ENCODE data around the gene MYBBP1A.

MYBBP1A gene

DNA sequence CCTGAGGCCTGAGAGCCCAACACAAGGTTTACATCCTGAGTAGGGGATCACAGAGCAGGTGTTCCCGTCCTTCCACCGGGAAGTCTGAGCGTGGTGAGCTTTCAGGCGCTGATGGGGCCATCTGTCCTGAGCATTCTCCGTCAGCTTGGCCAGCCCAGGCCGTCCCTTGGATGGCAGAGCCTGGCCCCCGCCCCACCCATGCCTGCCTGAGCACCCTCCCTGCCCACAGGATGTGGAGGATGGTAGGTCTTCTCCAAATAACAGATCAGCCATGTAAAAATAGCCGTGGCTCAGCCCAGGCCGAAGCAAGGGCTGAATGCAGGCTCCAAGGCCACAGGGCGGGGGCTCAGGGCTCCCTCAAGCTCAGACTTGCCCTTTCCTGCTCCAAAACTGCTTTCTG lies 36.3 kb downstream of the MYBBP1A start:
- no peak for DNase-seq (ENCODE audit: low read depth)

DNA sequence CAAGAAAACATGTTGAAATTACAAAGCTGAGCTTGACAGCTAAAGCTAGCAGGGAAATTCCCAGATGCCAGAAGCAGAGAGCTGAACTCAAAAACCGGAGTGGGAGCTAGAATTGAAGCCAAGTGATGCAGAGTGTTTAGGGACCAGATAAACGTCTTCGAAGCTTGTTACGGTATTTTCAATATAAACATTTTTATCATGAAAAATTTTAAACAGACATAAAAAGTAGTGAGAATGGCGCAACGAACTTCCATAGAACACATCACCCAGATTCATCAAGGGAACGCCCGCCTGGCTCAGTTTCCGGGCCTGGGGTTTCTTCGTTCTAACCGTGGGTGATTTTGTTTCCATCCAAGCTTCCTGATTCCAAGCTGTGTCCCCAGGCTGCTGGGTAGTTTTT lies 38.4 kb downstream of the MYBBP1A start:
- no peak for DNase-seq (ENCODE audit: low read depth)

DNA sequence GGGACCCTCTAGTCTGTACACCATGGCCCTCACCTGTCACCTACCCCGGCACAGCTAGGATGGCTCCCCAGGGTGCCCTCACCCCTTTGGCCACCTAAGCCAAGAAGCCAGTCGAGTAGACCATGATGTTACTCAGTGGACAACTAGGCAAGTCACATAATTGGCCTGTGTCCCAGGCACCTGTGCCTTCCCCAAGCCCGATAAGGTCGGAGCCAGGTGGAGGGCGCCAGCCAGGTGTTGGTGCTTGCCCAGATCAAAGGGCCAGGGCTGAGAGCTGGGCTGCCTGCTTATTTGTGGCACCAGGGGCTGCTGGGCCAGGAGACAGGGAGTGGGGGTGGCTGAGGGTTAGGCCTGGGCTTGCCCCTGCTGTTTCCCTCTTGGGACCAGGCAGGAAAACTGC lies 39.7 kb downstream of the MYBBP1A start:
- DNase-seq (ENCODE audit: low read depth): no peak

DNA sequence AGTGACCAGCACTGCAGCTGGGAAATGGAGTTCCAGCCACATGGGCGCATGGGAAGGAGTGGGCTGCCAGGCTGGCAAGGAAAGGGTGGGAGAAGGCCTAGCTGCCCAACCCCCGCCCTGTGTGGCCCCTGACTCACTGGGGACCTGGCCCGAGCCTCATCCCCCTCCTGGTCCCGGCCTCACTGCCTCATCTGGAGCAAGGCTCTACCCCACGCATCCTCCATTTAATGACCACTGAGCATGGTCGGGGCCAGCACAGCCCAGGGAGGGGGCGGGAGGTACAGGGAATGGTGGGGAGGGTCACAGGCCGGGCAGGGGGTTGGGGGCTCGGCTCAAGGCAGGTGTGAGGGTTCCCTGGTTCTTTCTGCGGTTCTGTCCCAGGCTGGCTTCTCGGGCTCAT lies 40.4 kb downstream of the MYBBP1A start:
- DNase-seq (ENCODE audit: low read depth): no peak

DNA sequence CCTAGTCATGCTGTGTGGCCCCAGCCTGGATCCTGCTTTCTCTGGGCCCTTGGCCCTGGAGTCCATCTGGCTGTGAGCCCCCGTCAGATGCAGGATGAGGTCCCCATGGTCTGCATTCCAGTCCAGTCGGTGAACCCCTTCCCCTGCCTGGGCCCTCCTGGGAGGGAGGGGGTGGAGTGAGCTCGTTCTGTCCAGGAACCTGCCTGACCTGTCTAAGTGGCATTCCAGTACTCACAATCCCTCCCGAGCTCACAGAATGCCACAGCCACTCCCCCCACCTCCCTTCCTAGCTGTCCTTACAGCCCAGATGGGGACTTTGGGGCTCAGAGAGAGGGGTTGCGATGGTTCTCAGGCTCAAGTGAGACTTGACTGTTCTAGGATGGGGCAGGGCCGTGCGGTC lies 41.0 kb downstream of the MYBBP1A start:
- DNase-seq (ENCODE audit: low read depth): no peak

DNA sequence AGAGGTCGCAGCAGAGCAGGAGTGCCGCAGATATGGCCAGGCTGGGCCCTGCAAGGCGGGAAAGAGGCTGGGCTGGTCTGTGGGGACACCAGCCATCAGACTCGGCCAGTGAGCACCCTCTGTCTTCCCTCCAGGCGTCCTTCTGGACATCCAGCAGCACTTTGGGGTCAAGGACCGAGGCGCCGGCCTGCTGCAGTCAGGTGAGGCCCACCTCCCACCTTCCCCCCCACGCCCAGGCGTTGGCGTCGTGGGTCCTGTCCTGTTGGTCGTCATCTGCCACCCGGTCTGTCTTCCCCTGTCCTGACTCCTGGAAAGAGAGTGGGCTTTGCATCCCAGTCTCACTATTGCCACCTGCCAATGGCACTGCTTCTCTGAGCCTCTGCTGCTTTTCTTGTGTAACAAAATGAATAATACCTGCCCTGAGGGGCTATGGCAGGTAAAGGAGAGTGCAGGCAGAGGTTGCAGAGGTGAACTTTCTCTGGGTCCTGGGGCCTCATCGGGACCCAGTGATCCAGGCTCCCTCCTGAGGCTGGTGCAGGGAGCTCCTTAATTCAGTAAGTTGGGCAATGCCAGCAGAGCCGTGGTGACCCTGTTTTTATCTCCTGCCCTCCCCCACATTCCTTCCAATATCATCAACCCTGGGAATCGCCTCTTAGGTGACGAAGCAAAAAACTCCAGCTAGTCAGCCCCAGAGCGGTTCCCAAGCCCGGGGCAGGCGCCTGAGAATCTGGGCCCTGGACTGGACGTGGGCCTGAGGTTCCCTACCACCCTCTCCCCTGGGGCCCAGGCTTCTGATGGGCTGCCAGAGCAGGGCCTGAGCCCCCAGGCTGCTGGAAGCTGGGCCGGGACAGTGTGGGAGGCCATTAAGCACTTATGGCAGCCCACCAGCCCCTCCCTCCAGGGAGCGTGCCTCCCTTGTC lies 41.8 kb downstream of the MYBBP1A start:
- DNase-seq (ENCODE audit: low read depth): no peak

DNA sequence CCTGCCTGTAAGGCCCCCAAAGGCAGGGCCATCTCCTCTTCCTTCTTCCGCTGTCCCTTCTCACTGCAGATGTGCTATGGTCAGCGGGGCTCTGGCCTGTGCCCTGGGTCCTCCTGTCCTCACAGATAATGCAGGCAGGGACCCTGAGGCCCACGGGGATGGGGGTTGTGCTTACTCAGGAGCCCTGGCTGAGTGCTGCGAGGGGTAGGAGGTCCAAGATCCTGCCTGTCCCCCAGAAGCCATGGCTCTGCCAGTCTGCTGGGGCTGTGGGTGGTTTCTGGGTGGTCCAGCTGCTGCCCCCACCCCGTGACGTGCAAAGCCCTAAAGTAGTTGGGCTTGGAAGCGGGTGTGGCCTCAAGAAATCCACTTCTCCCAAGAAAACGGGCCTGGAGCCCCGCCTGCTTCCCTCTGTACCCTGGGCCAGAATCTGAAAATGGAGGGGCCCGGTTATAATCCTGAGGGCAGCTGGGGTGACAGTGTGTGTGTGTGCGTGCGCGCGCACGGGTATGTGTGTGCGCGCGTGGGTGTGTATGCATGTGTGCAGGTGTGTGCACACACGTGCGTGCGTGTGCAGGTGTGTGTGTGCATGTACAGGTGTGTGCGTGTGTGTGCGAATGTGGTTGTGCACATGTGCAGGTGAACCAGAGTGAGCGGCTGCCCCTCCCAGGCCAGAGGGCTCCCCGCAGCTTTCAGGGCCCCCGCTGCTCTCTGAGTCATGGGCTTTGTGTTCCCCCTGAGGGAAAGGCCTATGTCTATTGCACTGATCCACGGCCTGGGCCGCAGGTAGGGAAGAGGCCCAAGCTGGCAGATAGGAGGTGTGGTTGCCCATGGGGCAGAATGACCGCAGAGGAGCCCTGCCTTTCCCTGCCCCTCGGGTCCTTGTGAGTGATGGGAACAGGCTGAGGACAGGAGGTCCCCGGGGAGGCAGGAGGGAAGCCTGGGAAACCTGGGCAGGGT lies 42.8 kb downstream of the MYBBP1A start:
- DNase-seq (ENCODE audit: low read depth): no peak

DNA sequence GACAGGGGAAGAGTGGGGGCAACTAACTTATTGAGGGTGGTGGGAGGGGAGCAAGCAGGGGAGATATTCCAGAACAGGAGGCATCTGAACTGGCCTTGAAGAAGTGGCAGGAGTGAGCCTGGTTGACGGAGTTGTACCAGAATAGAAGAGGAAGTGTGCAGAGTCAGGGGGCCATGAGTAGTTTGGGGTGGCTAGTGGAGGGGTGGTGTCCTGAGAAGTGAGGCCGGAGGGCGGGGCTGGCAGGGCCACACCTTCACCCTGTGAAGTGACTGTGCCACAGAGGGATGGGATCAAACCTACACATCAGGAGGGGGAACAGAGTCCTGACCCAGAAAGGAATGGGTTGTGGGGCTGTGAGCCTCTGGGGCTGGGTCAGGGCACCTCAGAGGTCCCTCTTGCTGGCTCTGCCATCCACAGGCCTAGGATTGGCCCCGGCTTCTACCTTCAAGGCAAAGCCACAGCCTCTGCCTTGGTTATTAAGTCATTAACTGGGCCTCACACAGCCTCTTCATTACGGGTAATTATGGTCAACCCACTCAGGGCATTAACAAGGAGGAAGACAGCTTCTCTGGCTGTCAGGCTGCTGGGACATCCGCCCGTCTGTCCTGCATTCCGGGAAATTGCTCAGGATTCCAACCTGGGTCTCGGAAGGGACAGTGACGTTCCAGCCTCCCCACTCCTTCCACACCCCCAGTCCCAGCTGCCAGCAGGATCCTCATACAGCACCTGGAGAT lies 43.8 kb downstream of the MYBBP1A start:
- DNase-seq (ENCODE audit: low read depth): no peak

DNA sequence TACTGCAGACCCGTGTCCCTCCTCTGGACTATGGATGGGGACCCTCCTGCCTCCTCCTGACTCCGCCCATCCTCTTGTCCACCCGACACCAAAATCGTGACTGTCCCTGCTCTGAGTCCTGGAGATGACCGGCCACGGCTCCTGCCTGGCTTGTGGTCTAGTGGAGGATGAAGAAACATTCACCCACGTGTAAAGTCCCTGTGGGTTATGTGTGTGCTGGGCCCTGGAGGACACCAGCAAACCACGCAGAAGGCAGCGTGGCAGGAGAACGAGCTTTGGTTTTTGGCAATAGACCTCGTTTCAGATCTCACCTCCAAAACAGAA lies 44.6 kb downstream of the MYBBP1A start:
- no peak for DNase-seq (ENCODE audit: low read depth)

DNA sequence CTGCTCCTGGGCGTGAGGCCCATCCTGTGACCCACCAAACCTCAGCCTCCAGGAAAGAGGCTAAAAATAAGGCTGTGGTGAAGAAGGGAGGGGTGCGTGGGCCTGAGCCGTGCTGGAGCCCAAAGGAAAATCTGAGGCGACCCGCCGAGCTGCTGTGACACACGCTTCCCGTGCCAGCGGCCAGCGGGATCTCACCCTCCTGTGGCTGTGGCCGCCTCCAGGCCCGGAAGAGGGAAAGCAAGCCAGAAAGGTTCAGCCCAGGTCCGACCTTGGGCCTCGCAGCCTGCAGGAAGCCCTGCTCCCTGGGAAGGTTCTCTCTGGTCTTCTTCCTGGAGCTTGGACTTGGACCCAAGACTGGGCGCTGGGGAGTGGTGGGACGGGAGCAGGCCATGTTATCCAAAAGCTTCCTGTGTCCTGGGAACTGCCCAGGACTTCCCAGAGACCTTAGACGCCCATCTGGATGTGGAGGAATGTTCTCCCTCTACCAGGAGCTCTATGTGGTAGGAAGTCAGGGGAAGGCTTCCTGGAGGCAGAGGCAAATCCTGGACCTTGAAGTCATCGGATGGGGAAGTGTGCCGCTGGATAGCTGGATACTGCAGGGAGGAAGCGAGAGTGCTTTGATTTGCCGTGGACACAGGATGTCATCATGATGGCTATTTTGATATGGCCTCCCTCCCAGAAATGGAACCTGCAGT lies 45.1 kb downstream of the MYBBP1A start:
- no peak for DNase-seq (ENCODE audit: low read depth)

DNA sequence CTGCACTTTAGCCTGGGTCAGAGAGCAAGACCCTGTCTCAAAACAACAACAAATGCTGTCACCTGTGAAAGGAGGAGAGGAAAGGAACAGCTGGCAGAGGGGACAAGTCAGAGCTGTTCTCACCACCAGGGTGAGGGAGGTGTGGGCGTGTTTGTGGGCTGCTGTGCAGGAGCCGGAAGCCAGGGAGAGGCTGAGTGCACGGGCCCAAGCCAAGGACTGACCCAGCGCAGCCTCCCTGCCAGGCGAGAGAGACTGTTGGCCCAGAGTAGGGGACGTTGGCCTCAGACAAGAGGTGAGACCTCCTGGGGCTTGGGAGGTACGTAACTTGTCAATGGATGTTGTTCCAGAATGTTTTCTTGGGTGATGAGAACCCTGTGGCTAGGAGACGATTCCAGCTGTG lies 45.8 kb downstream of the MYBBP1A start:
- no peak for DNase-seq (ENCODE audit: low read depth)

DNA sequence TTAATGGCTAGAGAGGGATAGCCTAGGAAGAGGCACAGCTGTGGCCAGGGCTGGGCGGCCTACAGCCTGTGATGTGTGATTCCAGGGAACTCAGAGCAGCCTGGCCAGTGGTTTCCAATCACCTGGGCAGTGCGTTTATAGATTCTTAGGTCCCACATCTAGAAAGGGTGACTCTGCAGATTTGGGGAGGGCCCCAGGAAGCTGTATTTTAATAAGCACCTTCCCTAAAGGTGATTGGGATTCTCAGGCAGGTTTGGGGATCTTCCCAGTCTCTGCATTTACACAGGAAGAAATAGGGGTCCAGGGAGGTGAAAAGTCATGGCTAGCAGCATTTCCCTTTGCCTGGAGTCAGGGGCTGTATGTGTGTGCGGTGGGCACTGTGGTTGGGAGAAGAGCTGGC lies 47.0 kb downstream of the MYBBP1A start:
- no peak for DNase-seq (ENCODE audit: low read depth)

DNA sequence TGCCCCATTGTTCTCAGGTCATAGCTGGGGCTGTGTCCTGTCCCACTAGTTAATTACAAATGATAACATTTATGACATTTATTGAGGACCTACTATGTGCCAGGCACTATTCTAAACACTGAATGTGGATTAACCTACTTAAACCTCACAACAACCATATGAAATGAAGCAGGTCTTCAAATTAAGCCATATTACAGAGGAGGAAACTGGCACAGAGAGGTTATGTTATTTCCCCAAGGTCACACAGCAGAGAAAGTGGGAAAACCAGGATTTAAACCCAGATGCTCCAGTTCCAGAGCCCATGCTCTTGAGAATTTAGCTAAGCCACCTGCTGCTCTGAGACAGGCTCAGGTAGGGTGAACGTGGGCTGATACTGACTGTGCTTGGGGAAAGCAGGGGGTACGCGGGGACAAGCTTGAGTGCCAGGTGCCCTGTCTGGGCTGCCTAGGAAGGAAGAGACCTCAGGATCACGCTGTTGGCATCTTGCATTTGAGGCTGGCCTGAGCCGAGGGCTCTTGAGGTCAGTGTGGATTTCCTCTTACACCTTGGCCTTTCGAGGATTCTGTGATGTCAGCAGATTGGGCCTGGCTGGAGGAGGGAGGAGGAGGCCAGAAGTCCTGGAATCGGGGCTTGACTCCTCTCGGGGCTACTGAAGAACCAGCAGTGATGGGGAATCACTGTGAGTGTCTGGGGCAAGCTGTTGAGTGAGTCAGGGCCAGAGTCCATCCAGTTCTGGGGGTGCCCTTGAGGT lies 47.6 kb downstream of the MYBBP1A start:
- no peak for DNase-seq (ENCODE audit: low read depth)

DNA sequence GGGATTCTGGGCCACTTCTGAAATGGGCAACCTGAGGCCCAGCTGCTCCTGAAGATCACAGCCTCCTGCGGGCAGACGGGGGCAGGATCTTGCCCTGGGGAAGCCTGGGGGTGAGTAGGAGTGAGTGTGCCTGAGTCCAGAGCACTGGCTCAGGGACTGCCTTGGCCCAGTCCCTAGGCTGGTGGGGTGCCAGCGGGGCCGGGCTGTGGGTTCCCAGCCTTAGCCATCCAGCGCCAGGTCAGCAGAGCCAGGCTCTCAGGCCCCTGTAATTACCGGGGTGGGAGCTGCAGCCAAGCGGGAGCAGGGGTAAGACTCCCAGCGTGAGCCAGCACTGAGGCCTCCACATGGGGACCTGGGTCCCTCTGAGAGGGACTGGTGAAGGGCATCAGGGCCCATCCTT lies 48.3 kb downstream of the MYBBP1A start:
- no peak for DNase-seq (ENCODE audit: low read depth)

DNA sequence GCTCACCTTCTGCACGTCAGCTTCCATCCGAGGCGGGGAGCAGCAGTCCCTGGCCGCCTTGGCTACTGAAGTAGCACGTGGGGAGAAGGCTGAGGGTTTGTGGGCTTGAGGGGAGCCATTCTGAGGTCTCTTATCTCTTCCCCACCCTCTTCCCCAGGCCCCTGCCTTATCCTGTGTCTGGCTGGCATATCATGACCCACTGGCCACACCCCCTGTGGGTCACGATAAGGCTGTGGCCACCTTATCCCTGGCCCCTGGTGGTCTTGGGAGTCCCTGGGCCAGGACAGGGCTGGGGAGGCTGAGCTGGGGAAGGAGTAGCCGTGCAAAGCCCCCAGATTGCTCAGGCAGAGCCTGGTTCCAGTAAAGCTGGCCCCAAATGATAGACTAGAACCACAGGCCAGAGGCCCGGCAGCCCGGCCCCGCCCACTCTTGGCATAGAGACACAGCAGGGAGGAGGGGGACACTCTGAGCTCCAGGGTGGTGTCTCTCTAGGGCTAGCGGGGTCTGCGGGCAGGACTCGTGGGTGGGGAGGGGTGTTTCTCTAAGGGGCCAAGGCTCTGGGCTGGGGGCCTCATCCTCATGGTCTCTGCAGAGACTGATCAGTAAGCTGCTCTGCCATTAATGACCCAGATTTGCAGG lies 48.9 kb downstream of the MYBBP1A start:
- DNase-seq (ENCODE audit: low read depth): no peak

DNA sequence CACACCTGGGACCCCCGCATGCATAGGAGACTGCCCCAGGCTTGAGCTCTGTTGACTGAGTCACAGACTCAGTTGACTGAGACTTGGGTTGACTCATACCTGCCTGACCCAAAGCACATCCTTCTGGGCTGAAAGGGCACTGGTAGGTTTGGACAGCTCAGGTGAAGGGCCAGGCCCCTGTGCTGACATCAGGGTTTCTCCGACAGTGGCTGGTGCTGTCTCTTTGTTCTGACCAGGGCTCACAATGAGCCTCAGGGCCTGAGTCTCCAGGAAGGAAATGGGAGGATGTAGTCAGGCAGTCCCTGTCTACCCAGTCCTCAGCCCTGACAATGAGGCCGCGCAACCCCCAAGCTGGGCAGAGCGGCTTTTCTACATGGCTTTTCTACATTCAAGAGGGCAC lies 50.0 kb downstream of the MYBBP1A start:
- no peak for DNase-seq (ENCODE audit: low read depth)

DNA sequence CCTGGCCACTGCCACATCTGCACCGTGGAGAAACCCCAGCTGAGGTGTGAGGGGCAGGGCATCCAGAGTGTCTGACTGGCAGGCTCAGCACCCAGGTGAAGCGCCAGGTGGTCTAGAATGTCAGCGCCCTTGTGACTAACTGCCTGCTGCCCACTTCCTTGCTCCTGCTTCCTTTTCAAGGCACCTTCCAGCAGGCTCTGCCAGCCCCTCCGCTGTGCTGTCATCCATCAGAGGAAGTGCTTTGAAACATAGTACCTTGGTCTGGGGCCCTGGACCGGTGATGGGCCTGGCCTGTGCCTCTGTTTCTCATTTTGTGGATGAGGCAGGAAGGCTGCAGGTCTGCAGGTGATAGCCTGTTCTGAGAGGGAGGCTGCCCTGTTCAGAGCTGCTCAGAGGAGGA lies 51.0 kb downstream of the MYBBP1A start:
- DNase-seq (ENCODE audit: low read depth): no peak

DNA sequence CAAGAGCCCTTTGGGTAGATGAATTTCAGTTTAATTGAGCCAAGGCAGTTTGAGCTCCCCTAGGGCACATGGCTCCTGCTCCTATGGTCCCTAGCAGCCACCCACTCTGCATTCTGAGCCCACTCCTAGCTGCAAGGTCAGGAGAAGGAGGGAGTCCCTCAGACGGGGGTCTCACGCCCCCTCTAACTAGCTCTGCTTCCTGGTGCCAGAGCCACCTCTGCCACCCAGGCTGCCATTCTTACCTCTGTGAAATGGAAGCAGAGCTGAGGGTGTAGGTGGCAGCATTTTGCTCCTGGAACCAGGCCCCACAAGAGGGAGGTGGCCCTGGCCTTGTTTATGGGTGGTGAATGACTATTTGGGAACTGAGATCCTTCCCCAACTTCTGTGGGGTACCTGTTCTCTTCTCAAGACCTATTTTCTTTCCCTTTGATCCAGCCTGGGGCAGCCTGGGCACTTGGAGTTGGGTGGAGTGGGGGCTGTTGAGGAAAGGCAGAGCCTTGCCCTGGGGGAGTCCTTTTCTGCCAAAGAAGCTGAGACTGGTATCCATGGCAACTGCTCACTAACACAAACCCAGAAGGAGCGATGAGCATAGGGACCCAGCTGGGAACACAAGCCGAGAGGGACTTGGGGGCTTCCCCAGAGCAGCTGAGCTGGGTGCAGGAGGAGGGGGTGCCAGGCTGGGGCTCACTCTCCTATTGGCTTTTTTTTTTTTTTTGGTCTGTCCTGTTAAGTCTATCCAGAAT lies 51.7 kb downstream of the MYBBP1A start:
- no peak for DNase-seq (ENCODE audit: low read depth)

DNA sequence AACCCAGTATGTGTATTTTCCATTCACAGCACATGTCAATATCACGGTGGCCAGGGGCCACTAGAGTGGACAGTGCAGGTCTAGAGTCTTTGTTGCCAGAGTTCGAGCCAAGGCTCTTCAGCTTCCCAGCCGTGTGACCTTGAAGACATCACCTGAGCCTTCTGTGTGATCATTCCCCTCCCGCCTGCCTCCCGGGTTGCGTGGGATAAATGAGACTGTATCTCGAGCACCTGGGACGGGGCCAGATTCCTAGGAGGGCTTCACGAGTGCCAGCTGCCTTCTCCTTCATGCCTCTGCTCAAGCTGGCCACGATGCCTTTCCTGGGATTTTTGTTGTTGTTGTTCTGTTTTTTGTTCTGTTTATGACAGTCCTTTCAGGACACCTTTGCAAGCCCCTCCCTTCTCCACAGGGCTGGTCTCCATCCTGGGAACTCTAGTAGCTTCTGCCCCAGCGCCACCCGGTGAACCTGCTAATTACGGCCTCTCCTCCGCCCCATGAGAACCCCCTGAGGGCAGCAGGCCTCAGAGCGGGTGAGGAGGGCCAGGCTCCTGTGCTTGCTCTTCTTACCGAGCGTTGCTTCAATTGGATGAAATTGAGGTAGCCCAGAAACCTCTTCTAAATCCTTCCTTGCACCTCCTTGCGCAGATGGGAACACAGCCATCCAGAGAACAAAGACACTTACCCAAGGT lies 52.6 kb downstream of the MYBBP1A start:
- no peak for DNase-seq (ENCODE audit: low read depth)
